ENCODE results near the gene ODF2L.

The ODF2L gene, protein sequence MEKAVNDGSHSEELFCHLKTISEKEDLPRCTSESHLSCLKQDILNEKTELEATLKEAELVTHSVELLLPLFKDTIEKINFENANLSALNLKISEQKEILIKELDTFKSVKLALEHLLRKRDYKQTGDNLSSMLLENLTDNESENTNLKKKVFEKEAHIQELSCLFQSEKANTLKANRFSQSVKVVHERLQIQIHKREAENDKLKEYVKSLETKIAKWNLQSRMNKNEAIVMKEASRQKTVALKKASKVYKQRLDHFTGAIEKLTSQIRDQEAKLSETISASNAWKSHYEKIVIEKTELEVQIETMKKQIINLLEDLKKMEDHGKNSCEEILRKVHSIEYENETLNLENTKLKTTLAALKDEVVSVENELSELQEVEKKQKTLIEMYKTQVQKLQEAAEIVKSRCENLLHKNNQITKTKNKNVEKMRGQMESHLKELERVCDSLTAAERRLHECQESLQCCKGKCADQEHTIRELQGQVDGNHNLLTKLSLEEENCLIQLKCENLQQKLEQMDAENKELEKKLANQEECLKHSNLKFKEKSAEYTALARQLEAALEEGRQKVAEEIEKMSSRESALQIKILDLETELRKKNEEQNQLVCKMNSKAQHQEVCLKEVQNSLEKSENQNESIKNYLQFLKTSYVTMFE

DNA sequence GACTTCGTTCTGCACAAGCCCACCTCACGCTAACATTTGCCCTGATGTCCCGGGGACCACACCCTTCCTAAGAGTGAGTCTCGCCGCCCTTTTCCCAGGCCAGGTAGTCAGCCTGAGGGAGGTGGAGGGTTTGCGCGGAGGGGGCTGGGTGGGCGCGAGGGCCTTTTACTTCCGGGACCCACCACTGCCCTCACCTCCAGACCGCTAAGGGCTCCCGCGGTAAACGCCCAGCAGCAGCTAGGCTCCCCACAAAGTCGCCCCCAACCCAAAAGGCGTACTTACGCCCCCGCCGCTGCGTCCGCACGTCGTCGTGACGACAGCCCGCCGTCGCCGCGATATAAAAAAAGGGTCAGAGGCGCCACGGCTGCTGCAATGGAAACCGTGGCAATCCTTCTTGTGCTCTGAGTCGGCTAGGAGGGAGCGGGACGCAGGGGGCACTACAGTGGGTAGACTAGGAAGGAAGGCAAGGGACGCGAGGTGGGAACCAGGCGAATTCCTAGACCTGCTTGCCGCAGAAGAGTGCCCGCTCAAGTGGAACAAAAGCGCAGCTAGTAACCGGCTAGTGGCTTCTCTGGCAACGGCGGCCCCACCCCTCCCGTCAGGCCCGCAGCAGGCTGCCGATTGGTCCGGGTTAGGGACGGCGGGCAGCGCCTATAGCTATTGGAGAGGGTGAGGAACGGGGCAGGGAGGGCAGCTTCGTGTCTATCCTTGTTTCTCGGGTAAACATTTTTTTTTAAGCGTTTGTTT is at the start of gene ODF2L:
Gene ODF2L, minus strand, starts transcription at position 573 of the 747 bp plus-strand sequence. CDS start 9,296 bp downstream, outside the sequence.
- peak; percentile 88 for DNase-seq

DNA sequence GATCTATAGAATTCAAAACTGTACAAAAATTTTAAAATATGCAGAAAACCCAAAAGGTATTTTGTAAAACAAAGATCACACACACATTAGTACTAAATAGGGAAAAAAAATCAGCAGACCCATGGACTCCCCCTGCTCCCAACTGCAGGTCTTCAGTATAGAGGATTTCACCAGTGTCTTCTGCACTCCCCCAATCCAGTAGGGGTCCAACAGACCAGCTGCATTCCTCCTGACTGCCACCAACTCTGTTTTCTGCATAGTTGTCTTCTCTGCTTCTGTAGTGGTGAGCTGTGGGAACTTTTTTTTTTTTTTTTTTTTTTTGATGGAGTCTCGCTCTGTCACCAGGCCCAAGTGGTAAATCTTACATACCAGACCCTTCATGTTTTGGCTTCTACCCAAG is 49.8 kb upstream of the ODF2L start:
- no peak for DNase-seq

DNA sequence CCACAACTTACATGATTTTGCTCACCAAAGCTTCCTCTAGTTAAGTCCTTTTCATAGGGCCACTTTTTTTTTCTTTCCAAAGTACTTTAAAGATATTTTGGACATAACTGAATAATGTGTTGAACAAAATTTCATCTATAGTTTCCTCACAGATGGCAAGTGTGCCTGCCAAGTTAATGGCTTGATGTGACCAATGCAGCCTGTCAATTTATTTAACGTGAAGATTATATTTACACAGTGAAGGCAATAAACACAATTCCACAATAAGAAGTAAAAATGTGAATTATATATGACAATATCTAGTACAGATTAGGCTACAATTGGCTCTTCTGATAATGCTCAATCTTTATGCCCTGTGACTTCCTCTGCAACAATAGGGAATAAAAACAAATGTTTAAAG is 45.9 kb upstream of the ODF2L start:
- DNase-seq: no peak

DNA sequence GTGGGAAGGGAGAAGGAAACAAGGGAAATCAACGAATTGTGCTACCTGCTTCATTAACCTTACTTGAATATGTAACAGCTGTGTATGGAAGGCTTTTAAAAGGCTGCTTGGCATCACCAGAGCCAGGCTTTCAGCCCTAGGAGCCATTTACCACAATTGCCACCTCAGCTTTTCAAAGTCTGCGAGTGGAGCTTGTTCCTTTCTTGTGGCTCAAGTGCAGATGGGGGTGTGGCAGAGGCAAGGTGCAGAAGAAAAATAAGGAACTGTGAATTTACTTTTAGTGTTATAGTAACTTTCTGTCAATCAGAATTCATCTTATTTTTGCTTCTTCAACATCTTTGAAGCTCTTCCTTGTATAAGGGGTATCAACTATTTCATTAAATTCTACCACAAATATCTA is 45.5 kb upstream of the ODF2L start:
- DNase-seq: peak; percentile 51

DNA sequence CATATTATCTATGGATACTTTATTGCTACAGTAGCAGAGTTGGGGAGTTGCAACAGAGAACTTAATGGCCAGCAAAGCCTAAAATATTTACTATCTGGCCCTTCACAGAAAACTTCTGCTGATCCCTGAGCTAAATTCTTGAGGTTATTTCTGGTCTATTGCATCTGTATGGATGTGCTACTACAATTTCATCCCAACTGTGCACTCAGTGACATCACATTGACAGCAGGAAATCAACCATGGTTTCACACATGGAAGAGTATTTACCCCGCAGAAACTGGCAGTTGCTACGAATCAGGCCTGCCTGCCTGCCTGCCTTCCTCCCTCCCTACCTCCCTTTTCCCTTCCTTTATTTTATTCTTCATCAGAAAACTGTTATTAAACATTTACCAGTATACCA is 39.9 kb upstream of the ODF2L start:
- DNase-seq: no peak

DNA sequence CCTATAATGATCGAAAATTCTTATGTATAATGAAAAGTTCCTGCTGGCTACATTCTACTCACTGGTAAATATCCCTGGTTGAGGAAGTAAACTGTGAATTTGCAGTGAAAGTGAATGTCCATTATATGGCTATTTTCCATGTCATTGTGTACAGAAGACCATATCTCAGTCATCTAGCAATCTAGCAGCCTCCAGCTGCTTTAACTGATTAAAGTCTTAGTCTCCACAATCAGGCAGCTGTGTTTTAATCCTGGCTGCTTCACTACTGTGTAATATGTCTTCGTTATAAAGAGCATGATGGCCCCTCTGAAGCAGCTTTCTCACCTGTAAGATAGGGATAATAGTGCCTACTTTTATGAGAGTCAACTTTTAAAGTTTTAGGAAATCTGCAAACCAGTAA is 39.2 kb upstream of the ODF2L start:
- no peak for DNase-seq

DNA sequence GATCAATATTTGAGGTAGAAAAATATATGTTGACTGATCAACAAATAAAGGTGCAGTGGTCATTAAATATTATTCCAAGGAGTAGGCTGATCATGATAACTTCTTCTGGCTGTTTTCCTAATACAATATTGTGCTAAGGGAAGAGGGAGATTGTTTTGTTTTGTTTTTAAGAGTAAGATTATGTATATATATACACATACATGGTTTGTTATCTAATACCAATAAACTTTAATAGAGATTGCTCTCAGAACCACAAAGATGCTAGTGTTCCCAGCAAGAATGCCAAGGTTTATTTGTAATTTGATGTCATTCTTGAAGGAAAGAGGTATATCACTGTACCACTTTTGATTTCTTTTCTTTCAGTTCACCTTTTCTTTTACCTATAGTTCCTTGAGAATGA is 37.9 kb upstream of the ODF2L start:
- DNase-seq: no peak

DNA sequence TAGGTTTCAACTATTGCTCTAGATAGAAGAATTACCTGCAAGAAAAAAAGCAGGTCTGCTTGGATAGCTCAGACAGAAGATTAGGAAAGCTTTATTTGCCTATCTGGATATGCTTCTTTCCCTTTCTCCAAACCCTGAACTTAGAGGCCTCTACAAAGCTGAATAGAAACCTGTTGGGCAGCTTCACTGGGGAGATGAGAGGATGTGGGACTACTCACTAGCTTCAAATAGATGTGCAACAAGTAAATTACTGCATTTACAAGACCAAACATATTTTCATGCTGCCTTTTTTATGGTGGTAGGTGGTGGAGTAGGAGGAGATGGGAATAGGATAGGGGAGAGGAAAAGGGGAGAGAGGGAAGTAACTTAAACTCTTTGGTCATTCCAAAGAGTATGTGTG is 34.3 kb upstream of the ODF2L start:
- no peak for DNase-seq

DNA sequence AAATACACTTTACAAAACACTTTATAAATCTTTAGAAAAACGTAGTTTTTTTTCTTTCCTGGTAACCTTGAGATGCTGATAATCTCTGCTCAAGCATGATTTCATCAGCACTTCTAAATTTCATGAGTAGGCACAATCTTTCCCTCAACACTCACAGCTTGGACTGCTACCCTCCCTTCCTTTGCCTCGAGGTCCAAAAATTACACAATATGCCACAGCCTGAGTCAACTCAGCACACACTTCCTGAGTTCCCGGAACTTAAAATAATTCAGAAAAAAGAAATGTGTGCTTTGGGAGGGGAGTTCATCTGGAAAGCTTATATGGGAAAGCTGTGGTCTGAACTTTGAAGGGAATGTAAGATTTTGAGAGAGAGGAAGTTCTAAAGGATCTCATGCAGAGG is 33.7 kb upstream of the ODF2L start:
- no peak for DNase-seq

DNA sequence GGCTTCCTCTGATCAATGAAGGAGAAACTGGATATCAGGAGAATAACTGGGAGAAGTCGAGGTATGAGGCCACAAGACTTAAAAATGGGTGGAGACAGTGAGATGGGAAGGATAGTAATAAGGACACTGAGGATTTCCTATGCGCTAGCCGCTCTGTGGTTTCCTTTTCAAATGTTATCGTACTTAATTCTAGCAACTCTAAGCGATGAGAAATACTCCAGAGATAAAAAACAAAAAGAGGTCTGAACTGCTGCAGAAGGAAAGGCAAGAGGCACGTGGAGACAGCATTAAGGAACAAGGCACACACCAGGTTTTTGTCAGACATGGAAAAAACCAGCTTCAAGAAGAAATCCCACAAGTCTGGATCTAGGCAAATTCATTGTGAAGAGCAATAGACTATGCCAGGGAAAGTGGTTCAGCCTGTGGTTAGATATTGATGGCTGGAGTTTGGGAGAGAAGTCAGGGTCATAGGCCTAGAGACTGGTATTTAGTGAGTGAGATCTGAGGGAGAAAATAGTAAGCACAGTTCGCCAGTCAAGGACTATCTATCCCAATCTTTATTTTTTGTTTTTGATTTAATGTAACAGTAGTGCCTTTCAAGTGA is 33.1 kb upstream of the ODF2L start:
- DNase-seq: no peak

DNA sequence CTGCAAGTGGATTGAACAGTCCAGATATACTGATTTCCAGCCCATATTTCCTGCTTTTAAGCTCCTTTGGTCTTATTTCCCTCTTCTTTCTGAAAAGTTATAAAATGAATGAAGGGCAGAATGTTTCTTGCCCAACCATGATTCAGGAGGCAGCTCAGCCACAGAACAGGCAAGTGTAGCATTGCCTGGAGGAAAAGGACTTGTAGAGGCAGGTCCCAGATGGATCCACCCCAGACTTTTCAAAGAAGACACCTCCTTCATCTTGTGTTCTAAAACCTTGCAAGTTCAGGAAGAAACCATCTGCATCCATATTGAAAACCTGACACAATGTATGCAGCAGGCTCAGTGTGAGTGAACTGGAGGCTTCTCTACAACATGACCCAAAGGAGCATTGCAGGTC is 27.8 kb upstream of the ODF2L start, which contains the start of gene CLCA2:
Gene CLCA2, plus strand, starts transcription at position 299 of the 400 bp plus-strand sequence. Its CDS starts 77 bp downstream, at position 376.
- no peak for DNase-seq

DNA sequence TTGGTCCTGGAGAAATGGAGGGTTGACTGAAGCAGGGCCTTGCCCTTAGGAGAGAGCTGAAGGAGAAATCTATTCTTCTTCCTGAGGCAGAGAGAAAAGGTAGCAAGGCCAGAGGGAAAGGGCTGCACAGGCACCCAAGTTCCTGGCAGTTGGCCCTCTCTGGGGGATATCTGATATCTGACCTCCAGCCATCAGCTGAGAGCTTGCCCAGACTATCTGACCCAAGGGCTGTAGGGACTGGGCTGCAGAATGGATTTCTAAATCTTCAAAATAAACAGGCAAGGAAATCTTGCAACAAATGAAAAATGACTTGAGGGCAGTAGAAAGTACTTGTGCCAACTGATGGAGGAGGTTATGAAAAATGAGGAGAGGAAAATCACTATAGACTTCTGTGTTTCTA is 27.4 kb upstream of the ODF2L start:
- DNase-seq: no peak

DNA sequence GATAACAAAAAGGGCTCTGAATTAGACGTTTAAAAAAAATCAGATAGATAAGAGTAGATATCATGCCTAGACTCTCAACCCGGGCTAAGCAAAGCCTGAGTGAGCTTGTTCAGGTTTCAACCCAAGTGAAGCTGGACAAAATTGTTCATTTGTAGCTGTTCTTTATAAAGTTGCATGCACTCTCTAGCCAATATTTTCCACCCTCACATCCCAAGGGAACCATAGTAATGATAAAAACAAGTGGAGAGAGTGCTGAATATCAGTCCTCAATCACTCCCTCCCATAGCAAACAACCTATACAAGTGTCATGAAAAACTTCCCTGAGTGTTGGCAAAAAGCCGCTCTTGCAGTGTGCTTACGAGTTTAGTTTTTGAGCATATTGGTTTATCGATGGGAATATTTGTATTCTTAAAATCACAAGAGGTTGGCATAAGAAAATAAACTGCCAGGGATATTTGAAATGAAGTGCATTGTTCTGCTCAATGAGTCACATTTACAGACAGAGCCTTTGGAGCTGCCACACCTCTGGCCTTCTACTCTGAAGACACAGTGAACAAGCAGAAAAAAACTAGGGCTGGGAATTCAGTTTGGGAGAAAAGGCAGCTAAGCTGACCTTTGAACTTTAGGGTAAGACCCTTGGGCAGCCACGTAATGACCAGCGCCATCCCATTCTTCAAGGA is 25.6 kb upstream of the ODF2L start:
- no peak for DNase-seq

DNA sequence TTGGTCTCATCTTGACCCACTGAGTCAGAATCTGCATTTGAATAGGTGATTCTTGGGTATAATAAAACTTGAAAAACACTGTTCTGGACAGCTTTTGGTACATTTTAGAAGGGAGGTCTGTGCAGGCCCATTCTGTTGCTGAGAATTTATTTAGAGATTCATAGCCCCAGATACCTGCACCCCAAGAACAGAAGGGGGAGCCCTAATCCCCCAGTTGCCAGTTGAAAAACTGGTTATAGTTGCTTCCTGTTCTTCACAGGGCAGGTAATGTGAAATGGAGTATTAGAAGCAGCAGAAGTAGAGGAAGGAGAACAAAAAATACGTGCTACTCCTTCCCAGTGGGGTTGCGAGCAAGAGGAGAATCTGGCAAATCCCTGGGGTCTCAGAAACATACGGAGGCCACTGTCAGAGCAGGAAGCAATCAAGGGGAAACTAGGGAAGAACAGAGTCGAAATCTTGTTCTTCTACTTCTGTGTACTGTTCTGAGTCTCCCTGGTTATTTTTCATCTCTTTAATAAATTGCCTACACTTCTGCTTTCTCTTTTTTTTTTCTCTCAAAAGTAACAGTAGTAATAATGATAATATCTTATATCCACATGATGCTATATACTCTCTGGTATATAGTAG is 23.3 kb upstream of the ODF2L start:
- peak; percentile 58 for DNase-seq

DNA sequence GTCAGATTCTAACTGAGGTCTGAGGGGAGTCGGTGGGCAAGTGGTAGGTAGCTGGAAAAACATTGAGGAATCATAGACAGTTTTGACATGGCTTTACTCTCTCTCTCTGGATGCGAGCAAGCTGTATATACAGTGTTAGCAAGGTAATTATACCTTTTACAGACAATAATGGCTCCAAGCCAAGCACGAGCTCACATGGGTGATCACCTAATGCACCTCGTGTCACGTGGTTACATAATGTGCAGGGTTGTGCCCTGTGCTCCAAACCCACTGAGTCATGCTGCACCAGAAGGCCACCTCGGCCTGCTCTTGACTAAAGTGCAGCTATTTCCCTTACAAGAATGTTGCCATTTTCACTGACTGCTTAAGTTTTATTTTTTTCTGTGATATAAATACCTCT is 20.2 kb upstream of the ODF2L start:
- no peak for DNase-seq

DNA sequence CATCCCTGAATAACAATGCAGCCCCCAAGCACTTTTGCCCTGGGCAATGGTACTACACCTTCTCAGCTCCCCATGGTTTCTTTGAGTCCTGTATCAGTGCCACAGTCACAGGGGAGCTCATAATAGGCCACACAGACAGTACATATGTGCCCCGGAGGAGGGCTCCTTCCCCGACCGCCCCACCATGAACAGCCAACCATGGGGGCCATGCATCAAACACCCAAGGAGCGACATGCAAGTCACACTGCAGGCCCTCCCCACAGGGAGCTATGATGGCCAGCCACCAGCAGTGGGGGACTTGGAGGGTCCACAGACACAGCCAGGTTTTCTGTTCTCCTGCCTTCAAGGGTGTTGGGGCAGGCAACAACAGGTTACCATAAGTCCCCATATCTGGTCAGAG is 14.8 kb upstream of the ODF2L start:
- no peak for DNase-seq

DNA sequence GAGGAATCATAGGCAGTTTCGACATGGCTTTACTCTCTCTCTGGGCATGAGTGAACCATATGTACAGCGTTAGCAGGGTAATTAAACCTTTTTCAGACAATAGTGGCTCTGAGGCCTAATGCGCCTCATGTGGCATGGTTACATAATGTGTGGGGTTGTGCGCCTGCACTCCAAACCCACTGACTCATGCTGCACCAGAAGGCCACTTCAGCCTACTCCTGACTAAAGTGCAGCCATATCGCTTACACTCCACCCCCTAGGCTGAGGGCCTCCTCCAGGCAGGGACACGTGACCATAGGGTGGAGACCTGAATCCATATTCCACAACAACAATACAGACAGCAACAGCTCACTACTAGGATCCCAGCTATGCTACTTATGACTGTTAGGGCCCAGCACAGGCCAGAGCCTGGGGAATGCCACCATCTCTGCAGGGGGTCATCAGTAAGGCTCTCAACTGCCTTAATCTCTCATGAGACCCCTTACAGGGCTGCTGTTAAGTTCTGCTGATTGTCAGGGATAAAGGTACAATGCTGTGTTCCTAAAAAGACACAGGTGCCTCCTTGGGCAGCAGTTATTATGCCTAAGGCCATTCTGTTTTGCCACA is 13.4 kb upstream of the ODF2L start:
- DNase-seq: no peak

DNA sequence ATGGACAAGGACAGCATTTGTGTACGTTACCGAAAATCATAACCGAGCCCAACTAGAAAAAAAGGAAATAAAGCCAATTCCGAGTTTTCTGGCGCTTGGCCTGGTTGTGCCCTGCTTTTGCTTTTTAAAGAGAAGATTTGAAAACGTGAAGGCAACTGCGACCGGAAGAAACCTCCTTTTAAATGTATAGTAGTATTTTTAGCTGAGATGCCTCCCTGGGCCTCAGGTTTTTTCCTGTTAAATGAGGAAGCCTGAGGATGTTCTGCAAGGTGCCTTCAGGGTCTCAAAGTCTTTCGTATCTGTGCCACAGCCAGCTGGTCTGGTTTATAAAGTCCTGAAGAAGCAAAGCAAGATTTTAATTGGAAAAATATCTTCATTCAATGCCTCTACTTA is 371 bp upstream of the ODF2L start:
- no peak for DNase-seq

DNA sequence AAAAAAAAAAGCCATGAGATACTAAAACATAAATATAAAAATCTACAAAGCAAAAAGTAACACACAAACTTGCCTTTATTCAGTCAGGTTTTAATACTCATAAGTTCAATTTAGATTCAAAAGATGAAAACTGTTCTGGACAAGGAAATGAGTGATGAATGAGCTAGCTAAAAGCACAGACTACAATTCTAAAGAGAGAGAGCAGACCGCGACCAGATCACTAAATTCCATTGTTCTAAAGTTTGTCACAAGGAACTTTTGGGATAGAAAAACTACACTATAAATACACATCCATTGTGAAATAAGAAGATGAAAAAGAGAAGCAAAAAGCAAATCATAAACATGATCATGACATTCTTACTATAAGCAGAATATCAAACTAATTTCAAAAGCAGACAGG is 1.7 kb downstream of the ODF2L start:
- no peak for DNase-seq

DNA sequence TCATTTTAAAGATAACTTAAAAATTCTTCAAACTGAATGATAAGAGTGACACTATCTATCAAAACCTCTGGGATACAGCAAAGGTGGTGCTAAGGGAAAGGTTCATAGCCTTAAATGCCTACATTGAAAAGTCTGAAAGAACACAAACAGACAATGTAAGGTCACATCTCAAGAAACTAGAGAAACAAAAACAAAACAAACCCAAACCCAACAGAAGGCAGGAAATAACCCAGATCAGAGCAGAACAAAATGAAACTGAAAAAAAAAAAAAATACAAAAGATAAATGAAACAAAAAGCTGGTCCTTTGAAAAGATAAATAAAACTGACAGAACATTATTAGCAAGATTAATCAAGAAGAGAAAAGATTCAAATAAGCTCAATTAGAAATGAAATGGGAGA is 6.8 kb downstream of the ODF2L start:
- DNase-seq: no peak

DNA sequence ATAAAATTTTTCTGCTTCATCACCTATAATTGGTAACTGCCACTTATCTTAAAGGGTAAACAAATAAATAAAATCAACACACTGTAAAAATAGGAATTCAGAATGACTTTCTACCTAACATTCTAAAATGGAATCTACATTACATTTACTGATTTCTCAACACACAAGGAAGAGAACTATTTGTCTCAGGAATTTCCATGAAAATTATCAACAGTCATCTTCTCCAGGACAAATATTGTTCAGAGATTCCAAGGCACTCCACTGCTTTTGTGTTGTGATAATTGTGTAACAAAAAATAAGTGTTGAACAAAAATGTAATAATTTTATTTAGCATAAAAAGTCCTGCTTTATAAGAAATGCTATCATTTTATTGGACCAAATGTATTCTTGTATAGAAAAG is 7.3 kb downstream of the ODF2L start:
- no peak for DNase-seq
